Measurements from ENCODE around the gene APOBEC3H. TPM values are rescaled to one million over a fixed set of nuclear protein-coding genes. Genes with fewer than 3 reads are reported as not detected.

Gene APOBEC3H
- total RNA-seq, 1 experiment from 2014 or later = 0.24 TPM

DNA sequence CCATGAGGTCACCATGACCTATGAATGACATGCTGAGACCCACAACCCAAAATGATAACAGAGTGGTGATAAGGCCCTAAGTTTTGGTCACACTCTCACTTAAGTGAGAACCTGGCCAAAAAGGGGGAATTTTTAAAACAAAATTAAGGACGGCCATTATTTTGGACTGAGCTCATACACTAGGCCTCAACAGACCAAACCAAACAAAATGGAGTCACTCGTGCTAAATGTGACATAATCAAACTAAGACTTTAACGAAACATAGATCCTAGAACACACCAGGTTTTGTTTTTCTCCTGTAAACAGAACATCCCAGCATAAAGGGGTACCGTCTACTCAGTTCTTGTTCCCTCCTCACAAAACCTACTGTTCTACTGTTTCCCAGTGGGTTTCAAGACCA lies 11.4 kb downstream of the APOBEC3H start:
- DNase-seq (ENCODE audit: low read depth) = no peak

- no peak for DNase-seq (ENCODE audit: low read depth)
Measured at GRCh38 chr22:39109361-39109760, 12.3 kb downstream of the APOBEC3H start.

GRCh38 chr22:39110631-39111561 lies 13.9 kb downstream of the APOBEC3H start:
- no peak for DNase-seq (ENCODE audit: low read depth)

GRCh38 chr22:39114112-39114511 lies 17.1 kb downstream of the APOBEC3H start:
- DNase-seq (ENCODE audit: low read depth) = no peak

DNA sequence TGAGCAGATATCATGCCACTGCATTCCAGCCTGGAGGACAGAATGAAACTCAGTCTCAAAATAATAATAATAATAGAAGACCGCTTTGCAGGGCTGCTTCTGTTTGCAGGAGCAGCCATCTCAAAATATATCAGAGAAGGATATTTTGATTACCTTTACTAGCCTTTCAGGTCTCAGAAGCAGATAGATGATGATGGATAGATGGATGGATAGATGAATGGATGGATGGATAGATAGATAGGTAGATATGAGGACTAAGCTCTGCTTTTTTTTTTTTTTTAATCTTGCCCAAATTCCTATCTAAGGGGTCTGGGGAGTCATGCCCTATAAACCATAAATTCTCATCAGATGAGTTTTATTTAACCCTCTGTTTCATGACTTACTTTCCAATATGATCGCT lies 18.5 kb downstream of the APOBEC3H start:
- DNase-seq (ENCODE audit: low read depth) = no peak

GRCh38 chr22:39115977-39116621 lies 19.1 kb downstream of the APOBEC3H start:
- DNase-seq (ENCODE audit: low read depth) = no peak

DNA sequence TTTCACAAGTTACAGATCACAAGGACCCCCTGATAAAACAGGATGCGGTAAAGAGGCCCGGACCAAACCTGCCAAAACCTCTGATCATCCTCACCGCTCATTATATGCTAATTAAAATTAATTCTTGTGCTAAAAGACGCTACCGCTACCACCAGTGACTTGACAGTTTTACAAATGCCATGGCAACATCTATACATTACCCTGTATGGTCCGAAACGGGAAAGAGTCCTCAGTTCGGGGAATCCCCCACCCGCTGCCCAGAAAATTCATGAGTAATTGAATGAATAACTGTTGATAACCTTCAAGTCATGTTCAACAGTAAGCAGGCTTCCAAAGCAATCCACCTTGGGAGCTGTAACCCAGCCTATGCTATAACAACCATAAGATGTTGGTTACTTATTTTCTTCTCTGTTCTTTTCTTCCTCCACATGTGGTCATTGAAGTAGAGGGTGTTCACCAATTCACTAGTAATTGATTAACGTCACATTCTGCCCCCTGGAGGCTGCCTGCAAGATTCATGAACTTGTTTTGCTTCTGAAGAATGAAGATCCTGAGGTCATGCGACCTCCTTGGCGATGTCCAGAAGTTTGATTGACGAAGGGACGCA lies 20.6 kb downstream of the APOBEC3H start:
- DNase-seq (ENCODE audit: low read depth) = peak; percentile 18

- no peak for DNase-seq (ENCODE audit: low read depth)
Measured at GRCh38 chr22:39120983-39121382, 23.9 kb downstream of the APOBEC3H start.

DNA sequence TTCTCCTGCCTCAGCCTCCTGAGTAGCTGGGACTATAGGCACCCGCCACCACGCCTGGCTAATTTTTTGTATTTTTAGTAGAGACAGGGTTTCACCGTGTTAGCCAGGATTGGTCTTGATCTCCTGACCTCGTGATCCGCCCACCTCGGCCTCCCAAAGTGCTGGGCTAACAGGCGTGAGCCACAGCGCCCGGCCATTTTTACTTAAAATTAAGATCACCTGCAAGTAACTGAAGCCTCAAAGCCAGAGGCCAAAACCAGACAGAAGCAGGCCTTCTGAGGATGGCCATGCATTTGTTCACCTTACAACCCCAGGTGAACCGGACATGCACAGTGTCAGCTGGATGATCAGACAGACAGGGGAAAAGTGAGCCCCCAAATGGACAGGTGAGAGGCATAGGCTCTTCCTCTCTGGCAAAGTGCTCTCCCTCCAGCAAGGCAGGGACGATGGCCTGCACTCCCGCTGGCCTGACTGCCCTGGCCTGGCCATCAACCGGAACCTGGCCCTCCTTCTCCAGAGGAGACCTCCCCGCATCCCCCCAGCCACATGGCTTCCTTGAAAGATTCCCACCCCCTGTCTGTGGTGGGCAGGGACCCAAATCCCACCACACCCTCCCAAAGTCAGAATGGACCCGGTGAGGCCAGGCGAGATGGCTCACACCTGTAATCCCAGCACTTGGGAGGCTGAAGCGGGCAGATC lies 25.9 kb downstream of the APOBEC3H start:
- DNase-seq (ENCODE audit: low read depth) = no peak

DNA sequence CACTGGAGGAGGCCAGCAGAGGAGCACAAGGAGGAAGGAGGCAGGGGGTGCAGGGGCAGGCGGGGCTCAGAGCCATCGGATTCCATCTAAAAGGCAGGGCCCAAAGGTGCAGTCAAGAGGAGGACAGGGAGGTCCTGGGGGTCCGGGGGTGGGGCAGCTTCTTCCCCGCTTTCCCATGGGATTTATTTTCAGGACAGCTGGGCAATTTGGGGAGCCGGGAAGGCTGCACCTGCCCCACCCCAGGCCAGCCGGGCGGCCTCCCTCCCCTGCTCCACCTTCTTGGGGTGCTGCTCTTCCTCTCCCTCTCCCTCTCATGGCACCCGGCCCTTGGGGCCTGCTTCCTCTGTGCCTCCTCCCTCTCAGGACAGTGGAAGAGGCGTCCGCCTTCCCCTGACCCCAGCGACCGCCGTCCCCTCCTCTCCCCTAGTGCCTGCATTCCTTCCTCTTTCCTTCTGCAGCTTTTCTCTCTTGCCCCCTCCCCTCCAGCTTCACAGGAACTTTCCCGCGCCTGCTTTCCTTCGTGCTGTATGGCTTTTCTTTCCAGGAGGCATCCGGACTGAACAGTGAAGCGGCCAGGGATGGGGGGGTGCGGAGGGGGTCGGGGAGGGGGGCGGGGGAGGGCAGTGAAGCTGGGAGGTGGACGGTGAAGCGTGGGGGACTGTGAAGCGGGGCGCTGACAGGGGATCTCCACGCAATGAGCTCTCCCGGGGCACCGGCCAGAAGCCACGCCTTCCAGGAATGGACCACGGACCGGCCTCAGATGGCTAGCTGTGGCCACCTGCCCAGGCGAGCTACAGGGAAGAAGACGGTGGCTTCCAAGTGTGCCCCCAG lies 26.9 kb downstream of the APOBEC3H start:
- DNase-seq (ENCODE audit: low read depth) = no peak

DNA sequence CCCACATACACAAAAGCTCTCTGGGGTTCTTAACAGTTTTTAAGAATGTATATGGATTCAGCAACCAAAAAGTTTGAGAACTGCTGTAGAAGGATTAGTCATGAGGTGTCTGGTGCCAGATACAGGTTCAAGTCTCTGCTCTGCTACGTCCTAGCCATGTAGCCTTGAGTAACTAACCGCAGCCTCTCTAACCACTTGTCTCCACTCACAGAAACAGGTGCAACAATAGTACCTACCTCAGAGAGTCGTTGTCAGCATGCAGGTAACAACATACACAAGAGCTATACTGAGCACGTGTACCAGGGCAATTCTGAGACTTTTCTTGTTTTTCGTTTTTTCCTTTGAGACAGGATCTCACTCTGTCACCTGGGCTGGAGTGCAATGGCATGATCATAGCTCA lies 28.6 kb downstream of the APOBEC3H start:
- DNase-seq (ENCODE audit: low read depth) = no peak

DNA sequence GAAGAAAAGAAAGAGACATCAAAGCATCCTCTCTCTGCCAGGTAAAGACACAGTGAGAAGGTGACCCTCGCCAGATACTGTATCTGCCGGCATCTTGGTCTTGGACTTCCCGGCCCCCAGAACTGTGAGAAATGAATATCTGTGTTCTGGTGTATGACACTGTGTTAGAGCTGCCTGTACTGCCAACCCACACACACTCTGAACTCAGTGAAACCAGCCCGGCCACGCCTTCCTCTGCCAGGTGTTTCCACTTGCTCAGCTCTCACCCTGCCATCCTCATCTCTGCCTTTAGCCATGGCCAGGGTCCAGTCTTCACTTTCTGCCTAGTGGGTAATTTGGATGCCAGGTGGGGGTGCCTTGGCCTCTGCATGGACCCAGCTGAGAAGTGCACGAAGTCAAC lies 31.5 kb downstream of the APOBEC3H start:
- no peak for DNase-seq (ENCODE audit: low read depth)

GRCh38 chr22:39129081-39129480 lies 32.0 kb downstream of the APOBEC3H start:
- DNase-seq (ENCODE audit: low read depth) = no peak

- DNase-seq (ENCODE audit: low read depth) = no peak
Measured at GRCh38 chr22:39129746-39130145, 32.7 kb downstream of the APOBEC3H start.

DNA sequence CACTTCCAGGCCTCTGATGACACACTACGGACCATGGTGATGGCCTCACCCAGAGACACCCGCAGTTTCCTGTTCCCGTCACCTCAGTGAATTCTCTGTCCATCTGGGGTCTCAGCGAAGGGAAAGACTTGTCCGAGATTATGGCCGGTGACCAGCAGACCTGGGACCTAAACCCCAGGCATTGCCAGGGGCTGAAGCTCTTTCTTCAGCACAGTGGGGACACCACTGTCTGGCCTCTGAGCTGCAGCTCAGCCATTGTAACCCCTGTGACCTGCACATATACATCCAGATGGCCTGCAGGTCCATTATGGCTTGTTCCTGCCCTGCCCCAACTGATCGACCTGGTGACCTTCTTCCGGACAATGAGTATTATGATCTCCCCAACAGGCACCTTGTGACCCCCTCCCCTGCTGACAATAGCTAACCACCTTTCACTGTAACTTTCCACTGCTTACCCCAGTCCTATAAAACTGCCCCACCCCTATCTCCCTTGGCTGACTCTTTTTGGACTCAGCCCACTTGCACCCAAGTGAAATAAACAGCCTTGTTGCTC lies 33.2 kb downstream of the APOBEC3H start:
- DNase-seq (ENCODE audit: low read depth) = no peak

- no peak for DNase-seq (ENCODE audit: low read depth)
Measured at GRCh38 chr22:39130892-39131855, 34.1 kb downstream of the APOBEC3H start.

GRCh38 chr22:39132281-39132680 lies 35.2 kb downstream of the APOBEC3H start:
- no peak for DNase-seq (ENCODE audit: low read depth)

GRCh38 chr22:39132871-39133524 lies 36.0 kb downstream of the APOBEC3H start:
- no peak for DNase-seq (ENCODE audit: low read depth)

- DNase-seq (ENCODE audit: low read depth) = no peak
Measured at GRCh38 chr22:39133871-39134270, 36.8 kb downstream of the APOBEC3H start.

All from HT1080 (cell line).